H1 (cell line): ENCODE data around the gene CLNS1A. TPM values are rescaled to one million over a fixed set of nuclear protein-coding genes. Genes with fewer than 3 reads are reported as not detected.

Experiments
- CTCF ChIA-PET: fragments of 300-600 bp; sonication (Branson Sonifier 250); formaldehyde crosslinking; loops from one replicate; lab custom pipeline; 2021; ENCODE audit not compliant: partially characterized antibody; lab: Charles Lee
- POLR2A ChIA-PET: fragments of 300-600 bp; sonication (Branson Sonifier 250); formaldehyde crosslinking; loops from one replicate; lab custom pipeline; 2021; ENCODE audit warnings: inconsistent platforms; ENCODE audit not compliant: partially characterized antibody; lab: Charles Lee
- DNase-seq, 2 experiments: peaks; one replicate each; pipeline versions ENCODE4 v3.0.0 to v3.0.0-alpha.2; 2010 to 2022; ENCODE audit warnings: low spot score in 2 of 2, low read depth in 1 of 2, mixed read lengths in 1 of 2
- FAIRE-seq: peaks from 2 replicates; lab custom pipeline; 2011; peaks lifted over from hg19 to GRCh38; lab: Jason Lieb, UNC
- H2AFZ ChIP-seq: 2 replicates; pipeline ENCODE4 v1.8.1; 2012; ENCODE audit warnings: low read length, inconsistent platforms
- H2AK5ac ChIP-seq: 2 replicates; pipeline ENCODE4 v1.6.1; 2013; ENCODE audit warnings: low read depth, low read length
- H2BK120ac ChIP-seq: replicated peaks from 2 replicates; pipeline ENCODE3; 2013; ENCODE audit warnings: low read depth, low read length, inconsistent platforms
- H2BK12ac ChIP-seq: 2 replicates; pipeline ENCODE4 v1.6.1; 2013; ENCODE audit warnings: low read depth, low read length
- H2BK15ac ChIP-seq: 2 replicates; pipeline ENCODE4 v1.6.1; 2013; ENCODE audit warnings: low read length
- H2BK20ac ChIP-seq: 2 replicates; pipeline ENCODE4 v1.6.1; 2013; ENCODE audit warnings: low read length
- H2BK5ac ChIP-seq: 2 replicates; pipeline ENCODE4 v1.6.1; 2013; ENCODE audit warnings: low read depth, low read length
- H3K14ac ChIP-seq: 2 replicates; pipeline ENCODE4 v1.6.1; 2013; ENCODE audit warnings: inconsistent platforms; ENCODE audit not compliant: insufficient read length
- H3K18ac ChIP-seq: 2 replicates; pipeline ENCODE4 v1.6.1; 2013; ENCODE audit warnings: low read length; ENCODE audit errors: extremely low read depth
- H3K23ac ChIP-seq: 2 replicates; pipeline ENCODE4 v1.6.1; 2013; ENCODE audit warnings: inconsistent platforms; ENCODE audit not compliant: insufficient read length
- H3K23me2 ChIP-seq: 2 replicates; pipeline ENCODE4 v1.6.1; 2013; ENCODE audit warnings: low read depth, low read length
- H3K27ac ChIP-seq: 2 replicates; pipeline ENCODE4 v1.6.1; 2011; ENCODE audit warnings: low read depth, low read length, inconsistent platforms
- H3K27me3 ChIP-seq, 4 experiments: replicated peaks in 1 of 4; 1 replicate in 1 of 4; 2 replicates in 3 of 4; pipeline versions ENCODE4 v1.6.1 to v1.8.1; 2011 to 2013; ENCODE audit warnings: low read length in 3 of 4, mild to moderate bottlenecking in 3 of 4, inconsistent platforms in 2 of 4, mixed read lengths in 2 of 4, moderate library complexity in 1 of 4; ENCODE audit not compliant: control insufficient read depth in 3 of 4, insufficient read depth in 3 of 4; ENCODE audit errors: extremely low read depth in 1 of 4
- H3K36me3 ChIP-seq, 4 experiments: 2 replicates each; pipeline versions ENCODE4 v1.6.1 to v1.8.1; 2011 to 2013; ENCODE audit warnings: mild to moderate bottlenecking in 4 of 4, low read length in 3 of 4, moderate library complexity in 2 of 4, control low read depth in 1 of 4, inconsistent platforms in 1 of 4; ENCODE audit not compliant: insufficient read depth in 4 of 4, control insufficient read depth in 2 of 4
- H3K4ac ChIP-seq: replicated peaks from 2 replicates; pipeline ENCODE3; 2013; ENCODE audit warnings: low read length, low read depth, mixed read lengths, inconsistent platforms; ENCODE audit not compliant: insufficient read length
- H3K4me1 ChIP-seq, 4 experiments: replicated peaks in 1 of 4; 1 replicate in 1 of 4; 2 replicates in 3 of 4; pipeline versions ENCODE4 v1.6.1 to v1.8.1; 2011 to 2013; ENCODE audit warnings: low read length in 3 of 4, inconsistent platforms in 2 of 4, mixed read lengths in 1 of 4; ENCODE audit not compliant: insufficient read depth in 4 of 4, control insufficient read depth in 3 of 4
- H3K4me2 ChIP-seq, 2 experiments: 2 replicates each; pipeline versions ENCODE4 v1.6.1 to v1.8.1; 2011 to 2013; ENCODE audit warnings: low read depth in 2 of 2, low read length in 2 of 2, control low read depth in 1 of 2, inconsistent platforms in 1 of 2, mild to moderate bottlenecking in 1 of 2; ENCODE audit not compliant: insufficient read depth in 1 of 2
- H3K4me3 ChIP-seq, 4 experiments: fragments of 200-600, 300-600 bp in 1 of 4; sonication (generic), shearing (Covaris generic), sonication (Bioruptor Twin) in 1 of 4; 2 replicates each; pipeline versions ENCODE4 v1.5.1 to v1.8.1; 2011 to 2016; ENCODE audit warnings: low read length in 4 of 4, low read depth in 3 of 4, control low read depth in 2 of 4, inconsistent platforms in 2 of 4, mild to moderate bottlenecking in 2 of 4, mixed read lengths in 1 of 4, moderate library complexity in 1 of 4; ENCODE audit not compliant: insufficient read depth in 2 of 4; ENCODE audit errors: extremely low read depth in 1 of 4
- H3K56ac ChIP-seq: replicated peaks from 2 replicates; pipeline ENCODE3; 2013; ENCODE audit warnings: low read depth, mild to moderate bottlenecking, mixed read lengths, low read length, inconsistent platforms; ENCODE audit not compliant: insufficient read length
- H3K79me1 ChIP-seq: 2 replicates; pipeline ENCODE4 v1.6.1; 2013; ENCODE audit warnings: low read depth, low read length, control low read depth
- H3K79me2 ChIP-seq, 2 experiments: 2 replicates each; pipeline versions ENCODE4 v1.6.1 to v1.8.1; 2012 to 2013; ENCODE audit warnings: low read length in 2 of 2, mild to moderate bottlenecking in 2 of 2, inconsistent platforms in 1 of 2; ENCODE audit not compliant: insufficient read depth in 2 of 2, control insufficient read depth in 1 of 2
- H3K9ac ChIP-seq, 4 experiments: replicated peaks in 1 of 4; 1 replicate in 1 of 4; 2 replicates in 3 of 4; pipeline versions ENCODE4 v1.6.1 to v1.8.1; 2011 to 2013; ENCODE audit warnings: low read depth in 3 of 4, low read length in 3 of 4, control low read depth in 2 of 4, mild to moderate bottlenecking in 2 of 4, moderate library complexity in 2 of 4, inconsistent platforms in 1 of 4; ENCODE audit errors: extremely low read depth in 1 of 4
- H3K9me3 ChIP-seq, 2 experiments: 2 replicates each; pipeline versions ENCODE4 v1.6.1 to v1.8.1; 2012 to 2013; ENCODE audit warnings: mild to moderate bottlenecking in 2 of 2, moderate library complexity in 2 of 2, control low read depth in 1 of 2, inconsistent platforms in 1 of 2, low read depth in 1 of 2, low read length in 1 of 2, mixed read lengths in 1 of 2; ENCODE audit not compliant: insufficient read depth in 2 of 2
- H4K20me1 ChIP-seq, 2 experiments: replicated peaks in 1 of 2; 2 replicates each; pipeline versions ENCODE3 to v1.8.1; 2011 to 2013; ENCODE audit warnings: inconsistent platforms in 2 of 2, low read length in 2 of 2, mild to moderate bottlenecking in 1 of 2; ENCODE audit not compliant: insufficient read depth in 2 of 2, control insufficient read depth in 1 of 2
- H4K5ac ChIP-seq: 2 replicates; pipeline ENCODE4 v1.6.1; 2013; ENCODE audit warnings: low read length, low read depth, mixed read lengths, inconsistent platforms; ENCODE audit not compliant: insufficient read length
- H4K8ac ChIP-seq: 2 replicates; pipeline ENCODE4 v1.8.0; 2013; ENCODE audit warnings: mild to moderate bottlenecking, moderate library complexity, low read length, inconsistent platforms; ENCODE audit not compliant: insufficient read depth; ENCODE audit errors: extremely low read depth
- H4K91ac ChIP-seq: replicated peaks from 2 replicates; pipeline ENCODE3; 2013; ENCODE audit warnings: low read length, mixed read lengths, inconsistent platforms; ENCODE audit not compliant: insufficient read length
- EGR1 ChIP-seq: IDR thresholded peaks from 2 replicates; pipeline ENCODE4 v1.6.1; 2011; ENCODE audit warnings: low read depth, low read length, borderline replicate concordance
- JUN ChIP-seq: IDR thresholded peaks from 2 replicates; pipeline ENCODE4 v1.6.1; 2011; ENCODE audit warnings: low read depth, mild to moderate bottlenecking, improper control_type of control experiment, low read length
- KDM1A ChIP-seq: fragments of 200-600, 300-600 bp; sonication (generic); IDR thresholded peaks from 2 replicates; pipeline ENCODE4 v1.7.1; 2016; ENCODE audit warnings: mild to moderate bottlenecking, low read length, borderline replicate concordance
- MAX ChIP-seq: IDR thresholded peaks from 2 replicates; pipeline ENCODE4 v1.6.1; 2012; ENCODE audit warnings: inconsistent platforms
- PHF8 ChIP-seq: fragments of 200-600 bp; sonication (generic); conservative IDR thresholded peaks from 2 replicates; pipeline ENCODE4 v1.7.1; 2012; ENCODE audit warnings: low read depth, mild to moderate bottlenecking, inconsistent platforms, low read length, moderate library complexity
- SP1 ChIP-seq: IDR thresholded peaks from 2 replicates; pipeline ENCODE4 v1.6.1; 2011; ENCODE audit warnings: low read depth, low read length
- WGBS, 2 experiments: shearing (Covaris generic) in 1 of 2; methylation state at CpG; one replicate each; pipeline versions ENCODE4 v1.1.6 to v1.1.7; 2013 to 2015; ENCODE audit warnings: low lambda C conversion rate in 2 of 2, mixed read lengths in 2 of 2, inconsistent platforms in 1 of 2, low coverage in 1 of 2, missing lambda C conversion rate in 1 of 2; ENCODE audit not compliant: insufficient replicate concordance in 2 of 2, insufficient coverage in 1 of 2, insufficient read length in 1 of 2; ENCODE audit errors: extremely low coverage in 1 of 2, missing lambda C conversion rate in 1 of 2; 5-methylcytosine and 5-hydroxymethylcytosine counted together
- polyA plus RNA-seq, 7 experiments: library from polyadenylated mRNA; depleted of rRNA in 3 of 7; stranded (reverse) in 5 of 7; unstranded in 2 of 7; fragments of >200 nt in 5 of 7; fragments of 200-250 nt in 2 of 7; gene quantifications; 1 replicate in 5 of 7; 2 replicates in 1 of 7; 4 replicates in 1 of 7; pipeline versions ENCODE4 v1.2.1 to v1.2.3, GENCODE V29; 2011 to 2013; ENCODE audit warnings: missing spikeins in 2 of 7, mixed read lengths in 2 of 7
- total RNA-seq: library from RNA; stranded (reverse); fragmentation: NEBNext Ultra II Directional; extraction: Animal tissue kit (Norgen Biotek cat#: 25700); gene quantifications from 2 replicates; pipeline ENCODE4 v1.2.1, GENCODE V29; 2021

The CLNS1A gene
- total and polyA plus RNA-seq, 2 of the 8 experiments (the other 6 are each of a cell fraction or from before 2014, with no cell fraction given), result 136 to 177 TPM

- Histone ChIP-seq H3K4me3 (no peak overlapping the region), H3K27ac (no peak overlapping the region), H2AK5ac (no peak overlapping the region), H3K4ac (no peak overlapping the region), H2AFZ (no peak overlapping the region), H3K18ac (no peak overlapping the region), H3K23ac (no peak overlapping the region), H2BK12ac (no peak overlapping the region), H3K79me2 (no peaks in the 10 kb centered on the region), H3K36me3 (no peaks in the 10 kb centered on the region), H3K4me2 (no peak overlapping the region), H4K91ac (no peak overlapping the region), H3K4me1 (no peaks in the 10 kb centered on the region), H4K20me1 (no peaks in the 10 kb centered on the region), H3K23me2 (no peaks in the 10 kb centered on the region; the same call in 1 of the 2 replicates), H3K9me3 (no peaks in the 10 kb centered on the region), H4K8ac (no peak overlapping the region), H2BK15ac (no peak overlapping the region), H3K56ac (no peak overlapping the region), H3K14ac (no peak overlapping the region), H2BK20ac (no peak overlapping the region), H3K79me1 (no peaks in the 10 kb centered on the region), H2BK120ac (no peak overlapping the region), H2BK5ac (no peak overlapping the region), H3K9ac (no peak overlapping the region), H3K27me3 (no peaks in the 10 kb centered on the region), H4K5ac (no peak overlapping the region)
- ChIA-PET POLR2A (interaction anchor here (1.2 kb wide), 1 partner anchor 336 kb away, joined by 3 read pairs; the partner anchor contains the start of gene INTS4), CTCF (interaction anchor here (0.6 to 1.2 kb wide), 3 partner anchors 341 to 1791 kb away, joined by 3 read pairs; no protein-coding TSS in a partner anchor)
- WGBS, 2 experiments, result 94% methylated on average over 4 of the region's 4 CpGs; no CpG with 5 or more reads in 1 of the 2 experiments
- DNase-seq, result no peak
- TF ChIP-seq JUN, result no peak
- TF ChIP-seq KDM1A, result no peak
- TF ChIP-seq PHF8, result no peak
- TF ChIP-seq EGR1, result no peak
- no peak for TF ChIP-seq SP1
- no peak for TF ChIP-seq MAX
- FAIRE-seq, result no peak
These were observed 20.8 kb upstream of the CLNS1A start for GRCh38 chr11:77658213-77659013.
